Common myeloid progenitor, CD34-positive (primary cell): ENCODE measurements around the gene IFT81.

Source experiments
- CTCF ChIA-PET: fragments of 350-600 bp; sonication (Branson Sonifier 250); formaldehyde crosslinking; loops from one replicate; lab custom pipeline; 2021; ENCODE audit warnings: antibody characterized with exemption; lab: Charles Lee
- POLR2A ChIA-PET: fragments of 350-600 bp; sonication (Branson Sonifier 250); formaldehyde crosslinking; loops from one replicate; lab custom pipeline; 2021; ENCODE audit warnings: antibody characterized with exemption; lab: Charles Lee
- DNase-seq, 3 donors: peaks; one replicate each; pipeline versions ENCODE4 v3.0.0 to v3.0.0-alpha.2; 2013
- H3K27ac ChIP-seq, 2 experiments: 1 replicate in 1 of 2; 2 replicates in 1 of 2; pipeline ENCODE4 v1.7.0; 2013; ENCODE audit warnings: inconsistent platforms in 2 of 2, low read length in 2 of 2, mild to moderate bottlenecking in 2 of 2, low read depth in 1 of 2, moderate library complexity in 1 of 2; ENCODE audit not compliant: severe bottlenecking in 2 of 2, insufficient read depth in 1 of 2, poor library complexity in 1 of 2
- H3K27me3 ChIP-seq, 5 experiments: replicated peaks in 2 of 5; 1 replicate in 3 of 5; 2 replicates in 2 of 5; pipeline versions ENCODE4 v1.6.1 to v1.7.0; 2013; ENCODE audit warnings: low read length in 4 of 5, mild to moderate bottlenecking in 2 of 5, moderate library complexity in 2 of 5, inconsistent platforms in 1 of 5; ENCODE audit not compliant: insufficient read depth in 5 of 5, control insufficient read depth in 4 of 5
- H3K36me3 ChIP-seq, 4 experiments: 1 replicate in 2 of 4; 2 replicates in 2 of 4; pipeline versions ENCODE4 v1.6.1 to v1.7.0; 2013; ENCODE audit warnings: low read length in 3 of 4, control low read depth in 1 of 4, mild to moderate bottlenecking in 1 of 4; ENCODE audit not compliant: control insufficient read depth in 4 of 4, insufficient read depth in 4 of 4
- H3K4me1 ChIP-seq, 4 experiments: 1 replicate in 3 of 4; 2 replicates in 1 of 4; pipeline versions ENCODE4 v1.6.1 to v1.7.1; 2013; ENCODE audit warnings: low read length in 3 of 4, mild to moderate bottlenecking in 3 of 4, control low read depth in 1 of 4, inconsistent platforms in 1 of 4, moderate library complexity in 1 of 4; ENCODE audit not compliant: control insufficient read depth in 4 of 4, insufficient read depth in 4 of 4; ENCODE audit errors: control extremely low read depth in 1 of 4
- H3K4me3 ChIP-seq, 7 experiments: 1 replicate in 4 of 7; 2 replicates in 3 of 7; pipeline versions ENCODE4 v1.5.1 to v1.7.0; 2013; ENCODE audit warnings: mild to moderate bottlenecking in 7 of 7, low read length in 6 of 7, moderate library complexity in 6 of 7, inconsistent platforms in 2 of 7, low read depth in 2 of 7, control low read depth in 1 of 7; ENCODE audit not compliant: insufficient read depth in 4 of 7, control insufficient read depth in 1 of 7; ENCODE audit errors: extremely low read depth in 1 of 7
- H3K9me3 ChIP-seq, 5 experiments: 1 replicate in 4 of 5; 2 replicates in 1 of 5; pipeline versions ENCODE4 v1.6.1 to v1.7.1; 2013; ENCODE audit warnings: low read length in 4 of 5, mild to moderate bottlenecking in 2 of 5, inconsistent platforms in 1 of 5, low read depth in 1 of 5, moderate library complexity in 1 of 5; ENCODE audit not compliant: control insufficient read depth in 4 of 5, insufficient read depth in 2 of 5; ENCODE audit errors: control extremely low read depth in 1 of 5
- WGBS: methylation state at CpG from one replicate; pipeline ENCODE4 v1.1.5; 2013; ENCODE audit not compliant: insufficient coverage; 5-methylcytosine and 5-hydroxymethylcytosine counted together

The IFT81 gene

DNA sequence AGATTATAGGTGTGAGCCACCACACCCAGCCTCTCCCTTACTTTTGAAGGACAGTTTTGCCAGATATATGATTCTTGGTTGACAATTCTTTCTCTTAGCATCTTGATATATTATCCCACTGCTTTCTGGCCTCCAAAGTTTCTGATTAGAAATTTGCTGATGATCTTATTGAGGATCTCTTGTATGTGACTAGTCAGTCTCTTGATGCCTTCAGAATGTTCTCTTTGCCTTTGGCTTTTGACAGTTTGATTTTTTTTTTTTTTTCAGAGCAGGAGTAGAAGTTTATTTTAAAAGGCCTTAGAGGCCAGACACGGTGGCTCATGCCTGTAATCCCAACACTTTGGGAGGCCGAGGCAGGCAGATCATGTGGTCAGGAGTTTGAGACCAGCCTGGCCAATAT is 32.6 kb downstream of the IFT81 start:
- no peaks in the 10 kb centered on the region for H3K27me3 ChIP-seq
- ChIA-PET CTCF (interaction anchor here (1.5 kb wide), 1 partner anchor 22 kb away, joined by 4 read pairs; no protein-coding TSS in a partner anchor), POLR2A (no interaction called here)
- H3K4me1 ChIP-seq = no peaks in the 10 kb centered on the region
- peaks cover 3 to 28% (median 5%) of the 10 kb centered on the region in 5 experiments for H3K9me3 ChIP-seq
- 100% methylated on average over 2 of the region's 2 CpGs for WGBS
- DNase-seq = no peak
- no peak overlapping the region for H3K27ac ChIP-seq
- peaks cover 0 to 44% (median 16%) of the 10 kb centered on the region in 4 experiments for H3K36me3 ChIP-seq
- H3K4me3 ChIP-seq = peak overlapping the region in 1 of 7 experiments; percentile 19

DNA sequence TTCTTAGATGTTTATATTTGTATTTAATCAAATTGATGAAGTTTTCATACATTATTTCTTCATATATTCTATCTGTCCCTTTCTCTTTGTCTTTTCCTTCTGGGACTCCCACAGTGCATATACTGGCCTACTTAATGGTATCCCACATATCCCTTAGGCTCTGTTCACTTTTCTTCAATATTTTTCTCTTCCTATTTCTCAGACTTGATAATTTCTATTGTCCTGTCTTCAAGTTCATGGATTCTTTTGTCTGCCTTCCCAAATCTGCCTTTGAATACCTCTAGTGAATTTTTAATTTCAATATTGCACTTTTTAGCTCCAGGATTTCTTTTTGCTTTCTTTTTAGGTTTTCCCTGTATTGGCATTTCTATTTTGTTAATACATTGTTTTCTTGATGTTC is 33.4 kb downstream of the IFT81 start:
- no peak overlapping the region for H3K4me3 ChIP-seq
- no peak overlapping the region for H3K27ac ChIP-seq
- H3K4me1 ChIP-seq = no peaks in the 10 kb centered on the region
- peaks cover 0 to 40% (median 16%) of the 10 kb centered on the region in 4 experiments for H3K36me3 ChIP-seq
- peak; percentile 1 to 17 (median 13) for DNase-seq
- no peaks in the 10 kb centered on the region for H3K27me3 ChIP-seq
- CTCF ChIA-PET = no interaction called here
- POLR2A ChIA-PET = no interaction called here
- peaks cover 3 to 28% (median 5%) of the 10 kb centered on the region in 5 experiments for H3K9me3 ChIP-seq

DNA sequence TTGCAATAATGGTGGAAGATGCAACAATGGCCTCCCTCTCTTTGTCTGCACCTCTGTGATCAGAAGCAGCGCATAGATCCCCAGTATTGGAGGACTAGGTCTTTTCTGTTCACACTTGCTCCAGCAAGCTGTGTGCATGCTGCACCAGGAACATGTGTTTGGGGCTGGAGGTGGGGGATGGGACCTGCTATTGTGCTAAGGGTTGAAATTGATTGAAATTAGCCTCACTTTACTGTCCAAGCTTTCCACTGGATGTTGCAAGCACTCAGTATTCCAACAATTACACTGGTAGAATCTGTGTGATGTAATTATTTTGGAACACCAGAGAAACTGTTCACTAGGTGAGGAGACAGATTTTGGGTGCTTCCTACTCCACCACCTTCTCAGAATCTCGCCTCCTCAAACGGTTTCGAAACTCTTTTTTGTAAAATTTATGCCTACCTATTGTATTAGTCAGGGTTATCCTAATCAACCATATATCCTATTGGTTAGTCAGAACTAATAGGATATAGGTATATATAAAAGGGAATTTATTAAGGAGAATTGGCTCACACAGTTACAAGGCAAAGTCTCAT is 35.6 kb downstream of the IFT81 start:
- CTCF ChIA-PET = interaction anchor here (1.4 kb wide), 1 partner anchor 16 kb away, joined by 3 read pairs; no protein-coding TSS in a partner anchor
- H3K4me1 ChIP-seq = no peaks in the 10 kb centered on the region
- DNase-seq = no peak
- H3K36me3 ChIP-seq = peaks cover 0 to 37% (median 15%) of the 10 kb centered on the region in 4 experiments
- no peaks in the 10 kb centered on the region for H3K27me3 ChIP-seq
- peaks cover 3 to 28% (median 5%) of the 10 kb centered on the region in 5 experiments for H3K9me3 ChIP-seq
- no peak overlapping the region for H3K27ac ChIP-seq
- POLR2A ChIA-PET = no interaction called here
- WGBS = no CpG with 5 or more reads among the region's 4 CpGs
- no peak overlapping the region for H3K4me3 ChIP-seq

DNA sequence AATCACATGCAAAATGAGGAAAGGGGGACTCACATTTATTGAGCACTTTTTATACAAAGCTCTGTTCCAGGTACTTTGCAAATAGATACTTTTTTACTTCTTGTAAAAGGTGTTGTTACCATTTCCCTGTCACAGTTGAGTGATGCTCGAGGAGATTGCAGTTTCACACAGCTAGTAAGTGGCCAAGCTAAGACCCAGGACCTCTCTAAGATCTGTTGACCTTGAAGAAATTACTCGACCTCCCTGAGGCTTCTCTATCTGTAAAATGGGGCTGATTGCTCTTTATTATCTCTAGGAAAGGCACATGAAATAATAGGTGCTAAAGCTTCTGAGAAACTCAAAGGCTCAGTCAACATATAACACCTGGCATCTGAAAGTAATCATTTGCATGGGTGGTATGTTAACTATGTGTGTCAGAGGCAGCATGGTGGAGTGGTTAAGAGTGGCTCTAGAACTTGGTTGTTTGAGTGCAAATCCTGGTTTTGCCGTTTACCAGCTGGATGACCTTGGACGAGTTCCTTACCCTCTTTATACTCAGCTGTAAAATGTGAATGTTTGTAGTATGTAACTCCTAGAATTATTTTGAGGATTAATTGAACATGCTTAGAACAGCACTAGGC is 41.5 kb downstream of the IFT81 start:
- Histone ChIP-seq H3K27me3 (no peaks in the 10 kb centered on the region), H3K36me3 (peaks cover 0 to 7% (median 2%) of the 10 kb centered on the region in 4 experiments), H3K27ac (no peak overlapping the region), H3K9me3 (no peaks in the 10 kb centered on the region), H3K4me3 (no peak overlapping the region), H3K4me1 (no peaks in the 10 kb centered on the region)
- ChIA-PET CTCF (interaction anchor here (1.0 to 1.4 kb wide), 2 partner anchors 9 to 14 kb away, joined by 3 read pairs; no protein-coding TSS in a partner anchor), POLR2A (no interaction called here)
- DNase-seq = no peak
- WGBS = 93% methylated on average over 2 of the region's 4 CpGs

DNA sequence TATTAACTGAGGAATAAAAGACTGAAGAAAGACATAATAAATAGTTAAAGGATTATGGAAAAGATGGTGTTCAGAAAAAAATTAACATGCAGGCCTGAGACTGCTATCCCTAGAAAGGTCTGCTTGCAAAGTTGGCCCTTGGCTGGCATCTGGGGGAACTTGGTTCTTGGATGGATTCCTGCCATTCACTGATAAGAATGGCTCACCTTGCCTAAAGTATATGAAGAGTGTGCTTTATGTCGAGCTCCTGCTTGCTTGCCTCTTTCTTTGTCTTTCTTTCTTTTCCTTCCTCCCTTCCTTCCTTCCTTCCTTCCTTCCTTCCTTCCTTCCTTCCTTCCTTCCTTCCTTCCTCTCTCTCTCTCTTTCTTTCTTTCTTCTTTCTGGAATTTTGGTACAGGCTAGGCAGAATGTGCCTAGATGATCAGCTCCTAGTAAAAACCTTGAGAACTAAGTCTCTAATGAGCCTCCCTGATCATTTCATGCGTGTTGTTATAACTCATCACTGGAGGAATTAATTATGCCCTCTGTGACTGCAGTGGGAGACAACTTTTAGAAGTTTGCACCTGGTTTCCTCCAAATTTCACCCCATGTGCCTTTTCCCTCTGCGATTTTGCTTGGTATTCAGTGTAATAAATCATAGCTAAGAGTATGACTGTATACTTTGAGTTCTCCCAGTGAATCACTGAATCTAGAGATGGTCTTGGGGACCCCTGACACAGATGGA is 44.7 kb downstream of the IFT81 start:
- no peaks in the 10 kb centered on the region for H3K9me3 ChIP-seq
- WGBS = 86% methylated on average over 2 of the region's 3 CpGs
- no peaks in the 10 kb centered on the region for H3K4me1 ChIP-seq
- H3K36me3 ChIP-seq = peaks cover 0 to 8% (median 3%) of the 10 kb centered on the region in 4 experiments
- no peak for DNase-seq
- CTCF ChIA-PET = no interaction called here
- no peak overlapping the region for H3K27ac ChIP-seq
- no peaks in the 10 kb centered on the region for H3K27me3 ChIP-seq
- POLR2A ChIA-PET = no interaction called here
- H3K4me3 ChIP-seq = no peak overlapping the region

DNA sequence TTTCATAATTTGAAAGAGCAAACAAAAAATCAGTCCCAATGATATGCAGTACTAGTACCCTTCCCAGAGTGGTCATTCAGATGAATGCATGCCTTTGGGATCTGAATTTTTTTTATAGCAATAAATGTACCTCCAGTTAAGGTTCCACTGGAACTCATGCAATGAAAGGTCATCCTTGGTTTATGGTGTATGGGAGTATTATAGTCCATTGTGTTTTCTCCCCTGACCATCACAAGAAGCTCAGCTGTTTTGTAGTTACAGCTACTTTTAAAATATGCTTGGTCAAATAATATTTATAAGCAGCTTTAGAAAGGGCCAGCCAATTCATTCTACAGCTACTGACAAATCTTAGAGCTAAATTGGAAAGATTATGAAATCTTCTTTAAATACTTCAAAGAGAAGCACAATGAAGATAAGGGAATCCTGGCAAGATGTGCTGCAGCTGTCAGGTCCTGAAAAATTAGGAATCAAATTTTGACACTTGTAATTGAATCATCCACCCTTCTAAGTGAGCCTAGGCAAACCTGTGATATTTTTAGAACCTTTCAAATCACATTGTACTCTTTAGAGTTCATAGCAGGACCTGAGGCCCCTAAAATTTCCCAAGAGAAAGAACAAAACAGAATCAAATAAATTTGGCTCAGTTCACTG is 46.5 kb downstream of the IFT81 start:
- CTCF ChIA-PET = interaction anchor here (1.7 kb wide), 1 partner anchor 9 kb away, joined by 3 read pairs; no protein-coding TSS in a partner anchor
- H3K27me3 ChIP-seq = no peaks in the 10 kb centered on the region
- no peaks in the 10 kb centered on the region for H3K4me1 ChIP-seq
- H3K4me3 ChIP-seq = no peak overlapping the region
- H3K9me3 ChIP-seq = no peaks in the 10 kb centered on the region
- POLR2A ChIA-PET = no interaction called here
- no peak for DNase-seq
- H3K36me3 ChIP-seq = peaks cover 0 to 8% (median 2%) of the 10 kb centered on the region in 4 experiments
- no peak overlapping the region for H3K27ac ChIP-seq
